Liver (tissue), 9 donors: ENCODE data around the gene SRGAP1. TPM values are rescaled to one million over a fixed set of nuclear protein-coding genes. Genes with fewer than 3 reads are reported as not detected.
"Not testable (repeated sequence)": the region's sequence is repeated elsewhere in the genome, so short reads cannot be mapped to it uniquely, and the experiment has no call there.

Source experiments
- DNase-seq: peaks from one replicate; pipeline ENCODE4 v3.0.0-alpha.2; 2017; ENCODE audit warnings: low spot score
- H3K27ac ChIP-seq, 2 donors: one replicate each; pipeline ENCODE4 v1.7.0; 2013; ENCODE audit warnings: inconsistent platforms in 2 of 2, low read length in 2 of 2, control low read depth in 1 of 2, low read depth in 1 of 2, mild to moderate bottlenecking in 1 of 2
- H3K27me3 ChIP-seq, 4 donors: one replicate each; pipeline versions ENCODE4 v1.6.1 to v1.7.0; 2013; ENCODE audit warnings: low read length in 3 of 4, inconsistent platforms in 1 of 4, mild to moderate bottlenecking in 1 of 4, moderate library complexity in 1 of 4; ENCODE audit not compliant: control insufficient read depth in 4 of 4, insufficient read depth in 4 of 4
- H3K36me3 ChIP-seq, 4 donors: one replicate each; pipeline versions ENCODE4 v1.6.1 to v1.7.0; 2013; ENCODE audit warnings: low read length in 3 of 4, mild to moderate bottlenecking in 3 of 4, low read depth in 1 of 4, moderate library complexity in 1 of 4; ENCODE audit not compliant: control insufficient read depth in 4 of 4, insufficient read depth in 3 of 4
- H3K4me1 ChIP-seq, 4 donors: one replicate each; pipeline versions ENCODE4 v1.6.1 to v1.7.0; 2013; ENCODE audit warnings: low read length in 3 of 4, mild to moderate bottlenecking in 3 of 4, moderate library complexity in 1 of 4; ENCODE audit not compliant: control insufficient read depth in 4 of 4, insufficient read depth in 4 of 4
- H3K4me3 ChIP-seq, 3 donors: one replicate each; pipeline versions ENCODE4 v1.6.1 to v1.7.0; 2013; ENCODE audit warnings: low read length in 3 of 3, control low read depth in 1 of 3, low read depth in 1 of 3, mild to moderate bottlenecking in 1 of 3
- H3K9ac ChIP-seq, 2 donors: one replicate each; pipeline ENCODE4 v1.7.0; 2013; ENCODE audit warnings: low read length in 2 of 2, mild to moderate bottlenecking in 2 of 2, moderate library complexity in 2 of 2, control low read depth in 1 of 2, low read depth in 1 of 2
- H3K9me3 ChIP-seq, 4 donors: one replicate each; pipeline versions ENCODE4 v1.6.1 to v1.7.0; 2013; ENCODE audit warnings: low read length in 3 of 4; ENCODE audit not compliant: control insufficient read depth in 4 of 4
- CTCF ChIP-seq: fragments of 150-350 bp; IDR thresholded peaks from 2 replicates; pipeline ENCODE4 v1.5.1; 2017; ENCODE audit warnings: improper control_type of control experiment, low read depth, low read length; ENCODE audit not compliant: missing input control
- FOXA1 ChIP-seq: IDR thresholded peaks from 2 replicates; pipeline ENCODE4 v1.6.1; 2016; ENCODE audit warnings: antibody characterized with exemption
- FOXA2 ChIP-seq: IDR thresholded peaks from 2 replicates; pipeline ENCODE4 v1.6.1; 2016; ENCODE audit warnings: antibody characterized with exemption
- GABPA ChIP-seq, 2 donors: IDR thresholded peaks in 1 of 2; conservative IDR thresholded peaks in 1 of 2; 2 replicates each; pipeline ENCODE4 v1.6.1; 2016; ENCODE audit warnings: antibody characterized with exemption in 2 of 2, mild to moderate bottlenecking in 1 of 2, moderate library complexity in 1 of 2
- HNF4A ChIP-seq, 2 donors: conservative IDR thresholded peaks; 2 replicates each; pipeline ENCODE4 v1.6.1; 2016; ENCODE audit warnings: antibody characterized with exemption in 2 of 2, mild to moderate bottlenecking in 2 of 2
- HNF4G ChIP-seq: IDR thresholded peaks from 2 replicates; pipeline ENCODE4 v1.6.1; 2016; ENCODE audit warnings: antibody characterized with exemption
- JUND ChIP-seq, 2 donors: IDR thresholded peaks; 2 replicates each; pipeline ENCODE4 v1.6.1; 2016; ENCODE audit warnings: antibody characterized with exemption in 2 of 2
- MAX ChIP-seq: IDR thresholded peaks from 2 replicates; pipeline ENCODE4 v1.6.1; 2016; ENCODE audit warnings: antibody characterized with exemption
- NR2F2 ChIP-seq: IDR thresholded peaks from 2 replicates; pipeline ENCODE4 v1.6.1; 2016; ENCODE audit warnings: antibody characterized with exemption
- RXRA ChIP-seq, 2 donors: IDR thresholded peaks; 2 replicates each; pipeline ENCODE4 v1.6.1; 2017 to 2018; ENCODE audit warnings: antibody characterized with exemption in 2 of 2, mild to moderate bottlenecking in 1 of 2
- SP1 ChIP-seq: IDR thresholded peaks from 2 replicates; pipeline ENCODE4 v1.6.1; 2018; ENCODE audit warnings: antibody characterized with exemption, mild to moderate bottlenecking
- YY1 ChIP-seq: IDR thresholded peaks from 2 replicates; pipeline ENCODE4 v1.6.1; 2016; ENCODE audit warnings: antibody characterized with exemption, mild to moderate bottlenecking
- ZBTB33 ChIP-seq: IDR thresholded peaks from 2 replicates; pipeline ENCODE4 v1.6.1; 2016; ENCODE audit warnings: antibody characterized with exemption
- WGBS: extraction: QIAGEN DNeasy Blood & Tissue Kit; methylation state at CpG from one replicate; pipeline ENCODE4 v1.1.7; 2013; 5-methylcytosine and 5-hydroxymethylcytosine counted together
- polyA plus RNA-seq, 2 donors: library from polyadenylated mRNA; stranded (reverse) in 1 of 2; unstranded in 1 of 2; fragments of 200-250 nt in 1 of 2; fragments of >200 nt in 1 of 2; fragmentation: Nextera tagmentation in 1 of 2; extraction: Ambion mirVana in 1 of 2; gene quantifications; one replicate each; pipeline versions ENCODE4 v1.2.1 to v1.2.3, GENCODE V29; 2013 to 2015
- total RNA-seq, 2 donors: library from RNA; depleted of rRNA; stranded (reverse); fragments of >200 nt; gene quantifications; one replicate each; pipeline ENCODE4 v1.2.3, GENCODE V29; 2014
- donor health status: healthy.
- donor health status: healthy.
- donor health status: healthy.
- donor health status: healthy.
- donor health status: healthy.

The SRGAP1 gene
- total and polyA plus RNA-seq, 4 donors, result 0.28 to 1.3 (median 0.85) TPM

GRCh38 chr12:64029013-64029857 lies 184.7 kb downstream of the SRGAP1 start:
- Histone ChIP-seq H3K27me3 (no peaks in the 10 kb centered on the region), H3K36me3 (no peaks in the 10 kb centered on the region), H3K4me1 (no peaks in the 10 kb centered on the region), H3K27ac (no peak overlapping the region), H3K4me3 (no peak overlapping the region), H3K9ac (no peak overlapping the region), H3K9me3 (peaks cover 0 to 5% (median 0%) of the 10 kb centered on the region in 4 donors)
- no peak for DNase-seq
- no peak for TF ChIP-seq FOXA2
- no peak for TF ChIP-seq ZBTB33
- TF ChIP-seq HNF4A (conservative IDR thresholded peaks at IDR 0.05), result no peak
- TF ChIP-seq CTCF, result no peak
- no peak for TF ChIP-seq HNF4G
- TF ChIP-seq JUND (IDR thresholded peaks at IDR 0.05), result no peak
- no peak for TF ChIP-seq NR2F2
- TF ChIP-seq FOXA1, result no peak
- TF ChIP-seq SP1, result no peak
- no peak for TF ChIP-seq GABPA (IDR thresholded peaks at IDR 0.05 in 1 of 2, conservative IDR thresholded peaks at IDR 0.05 in 1 of 2)
- TF ChIP-seq YY1, result no peak
- TF ChIP-seq MAX, result no peak
- WGBS, result 89% methylated on average over 13 of the region's 13 CpGs

GRCh38 chr12:64030155-64030554 lies 185.7 kb downstream of the SRGAP1 start:
- Histone ChIP-seq H3K4me3 (no peak overlapping the region), H3K36me3 (no peaks in the 10 kb centered on the region), H3K27ac (no peak overlapping the region), H3K27me3 (no peaks in the 10 kb centered on the region), H3K4me1 (no peaks in the 10 kb centered on the region), H3K9me3 (peaks cover 0 to 5% (median 0%) of the 10 kb centered on the region in 4 donors), H3K9ac (no peak overlapping the region)
- TF ChIP-seq RXRA (IDR thresholded peaks at IDR 0.05), result no peak
- DNase-seq, result no peak

- H3K36me3 ChIP-seq, H3K4me1 ChIP-seq, H3K9ac ChIP-seq, H3K27ac ChIP-seq, H3K4me3 ChIP-seq, DNase-seq, H3K9me3 ChIP-seq, H3K27me3 ChIP-seq: not testable (repeated sequence)
- 94% methylated on average over 2 of the region's 2 CpGs for WGBS
These were observed 189.6 kb downstream of the SRGAP1 start for GRCh38 chr12:64034056-64034455.
